H1 (cell line): ENCODE data around the gene ELMOD1.

Source experiments
- RFX5 ChIP-seq: IDR thresholded peaks from 2 replicates; pipeline ENCODE4 v1.6.1; 2011; ENCODE audit warnings: low read depth, low read length, improper control_type of control experiment, borderline replicate concordance
- RNF2 ChIP-seq: fragments of 200-900, 300-1000 bp; sonication (generic); IDR thresholded peaks from 2 replicates; pipeline ENCODE4 v1.7.1; 2016; ENCODE audit warnings: borderline replicate concordance, low read depth, mild to moderate bottlenecking, antibody characterized with exemption, low read length; ENCODE audit not compliant: poor library complexity, severe bottlenecking; ENCODE audit errors: missing control alignments
- RXRA ChIP-seq: IDR thresholded peaks from 2 replicates; pipeline ENCODE4 v1.6.1; 2011; ENCODE audit warnings: low read depth, mild to moderate bottlenecking, low read length, moderate library complexity; ENCODE audit not compliant: insufficient read depth

DNA sequence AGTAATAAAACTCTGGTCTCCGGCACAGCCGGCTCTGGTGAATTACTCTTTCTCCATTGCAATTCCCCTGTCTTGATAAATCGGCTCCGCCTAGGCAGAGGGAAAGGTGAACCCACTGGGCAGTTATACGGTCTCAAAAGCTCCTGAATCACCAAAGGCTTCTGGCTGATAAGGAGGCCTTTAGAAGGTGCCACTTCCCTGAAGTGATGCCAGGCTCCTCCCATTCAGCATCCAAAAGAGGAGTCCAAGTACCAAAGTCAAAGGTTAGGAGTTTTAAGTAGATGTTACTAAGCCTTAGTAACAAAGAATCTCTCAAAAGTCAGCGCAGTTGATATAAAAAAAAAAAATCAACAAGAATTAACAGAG lies 13.6 kb upstream of the ELMOD1 start:
- no peak for TF ChIP-seq RNF2
- no peak for TF ChIP-seq RXRA
- no peak for TF ChIP-seq RFX5
